DMS79 (cell line): ENCODE results near the gene PRRX2.
"Not testable (repeated sequence)": the region's sequence is repeated elsewhere in the genome, so short reads cannot be mapped to it uniquely, and the experiment has no call there.

Source experiments
- DNase-seq: peaks from one replicate; lab custom pipeline; 2025; lab: John Stamatoyannopoulos, UW

The PRRX2 gene

DNA sequence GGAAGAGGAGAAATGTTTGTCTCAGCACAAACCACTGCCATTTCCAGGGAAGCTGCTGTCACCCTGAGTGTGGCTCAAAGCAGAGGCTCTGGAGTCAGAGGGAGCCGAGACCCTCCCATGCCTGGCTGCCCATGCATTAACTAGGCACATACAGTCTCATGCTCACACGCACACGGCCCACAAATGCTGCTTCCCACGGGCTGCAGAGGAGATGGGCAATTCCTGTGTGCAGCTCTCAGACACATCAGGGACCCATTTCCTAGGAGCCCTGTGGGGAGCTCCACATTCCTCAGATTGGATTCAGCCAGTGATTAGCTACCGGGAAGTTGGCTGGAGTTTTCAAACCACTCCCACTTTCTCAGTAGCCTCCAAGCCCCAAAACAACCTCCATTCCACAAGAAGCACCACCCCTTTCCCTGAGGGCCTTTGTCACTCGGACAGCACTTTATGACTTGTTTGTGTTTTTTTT, 96.5 kb downstream of the PRRX2 start:
- DNase-seq: no peak

DNA sequence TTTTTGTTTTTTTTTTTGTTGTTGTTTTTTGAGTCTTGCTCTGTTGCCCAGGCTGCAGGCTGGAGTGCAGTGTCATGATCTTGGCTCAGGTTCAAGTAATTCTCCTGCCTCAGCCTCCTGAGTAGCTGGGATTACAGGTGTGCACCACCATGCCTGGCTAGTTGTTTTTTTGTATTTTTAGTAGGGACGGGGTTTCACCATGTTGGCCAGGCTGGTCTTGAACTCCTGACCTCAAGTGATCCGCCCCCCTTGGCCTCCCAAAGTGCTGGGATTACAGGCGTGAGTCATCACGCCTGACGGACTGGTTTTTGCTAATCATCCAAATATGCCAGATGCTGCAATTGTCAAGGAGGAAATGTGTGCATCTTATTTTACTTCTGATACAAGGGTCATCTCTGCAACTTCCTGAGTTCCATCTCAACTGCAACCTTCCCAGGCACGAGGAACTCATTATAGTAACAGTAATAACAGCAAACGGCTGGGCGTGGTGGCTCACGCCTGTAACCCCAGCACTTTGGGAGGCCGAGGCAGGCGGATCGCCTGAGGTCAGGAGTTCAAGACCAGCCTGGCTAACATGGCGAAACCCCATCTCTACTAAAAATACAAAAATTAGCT, 97.0 kb downstream of the PRRX2 start:
- not testable (repeated sequence) for DNase-seq

GRCh38 chr9:129762985-129763926, 97.8 kb downstream of the PRRX2 start:
- no peak for DNase-seq

DNA sequence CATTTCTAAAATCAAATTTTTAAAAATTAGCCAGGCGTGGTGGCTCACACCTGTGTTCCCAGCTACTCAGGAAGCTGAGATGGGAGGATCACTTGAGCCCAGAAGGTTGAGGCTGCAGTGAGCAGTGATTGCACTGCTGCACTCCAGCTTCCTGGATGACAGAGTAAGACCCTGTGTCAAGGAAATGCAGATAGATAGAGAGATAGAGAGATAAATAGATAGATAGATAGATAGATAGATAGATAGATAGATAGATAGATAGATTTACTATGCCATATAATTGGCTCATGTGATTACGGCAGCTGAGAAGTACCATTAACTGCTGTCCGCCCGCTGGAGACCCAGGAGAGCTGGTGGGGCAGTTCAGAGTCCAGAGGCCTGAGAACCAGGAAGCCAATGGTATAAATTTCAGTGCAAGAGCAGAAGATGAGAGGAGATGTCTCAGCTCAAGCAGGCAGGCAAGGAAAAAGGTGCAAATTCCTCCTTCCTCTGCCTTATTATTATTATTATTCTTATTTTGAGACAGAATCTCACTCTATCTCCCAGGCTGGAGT, 100.4 kb downstream of the PRRX2 start:
- no peak for DNase-seq

- DNase-seq: no peak
These were observed 103.0 kb downstream of the PRRX2 start for GRCh38 chr9:129768486-129768885.

- no peak for DNase-seq
These were observed 104.2 kb downstream of the PRRX2 start for GRCh38 chr9:129769669-129770068.

GRCh38 chr9:129770741-129771140, 105.3 kb downstream of the PRRX2 start:
- DNase-seq: no peak
